ENCODE results near the gene PZP. TPM values are rescaled to one million over a fixed set of nuclear protein-coding genes. Genes with fewer than 3 reads are reported as not detected.

The PZP gene
- polyA plus RNA-seq, 1 experiment = not detected

DNA sequence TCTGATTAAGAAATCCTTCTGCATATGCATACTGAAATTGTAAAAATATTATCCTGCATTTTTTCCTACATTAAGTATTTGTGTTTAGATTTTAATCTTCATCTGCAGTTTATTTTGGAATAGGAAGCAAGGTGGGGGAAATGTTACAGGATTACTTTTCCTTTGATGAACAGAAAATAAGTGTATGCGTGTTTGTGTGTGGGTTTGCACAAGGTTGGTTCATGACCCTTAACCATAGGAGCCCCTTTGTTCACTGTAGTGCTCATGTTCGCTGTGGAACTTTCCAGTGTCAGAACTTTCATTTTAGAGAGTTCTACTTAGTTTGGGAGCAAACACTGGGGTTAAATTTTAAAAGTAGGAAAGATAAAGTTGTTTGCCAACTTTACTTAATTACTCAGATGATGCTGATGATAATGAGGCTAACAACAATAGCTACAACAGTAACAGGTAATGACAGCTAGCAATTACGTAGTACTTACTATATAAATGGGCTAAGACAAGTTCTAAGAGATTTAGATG is 86.0 kb downstream of the PZP start:
- TF ChIP-seq, protein P1, sequence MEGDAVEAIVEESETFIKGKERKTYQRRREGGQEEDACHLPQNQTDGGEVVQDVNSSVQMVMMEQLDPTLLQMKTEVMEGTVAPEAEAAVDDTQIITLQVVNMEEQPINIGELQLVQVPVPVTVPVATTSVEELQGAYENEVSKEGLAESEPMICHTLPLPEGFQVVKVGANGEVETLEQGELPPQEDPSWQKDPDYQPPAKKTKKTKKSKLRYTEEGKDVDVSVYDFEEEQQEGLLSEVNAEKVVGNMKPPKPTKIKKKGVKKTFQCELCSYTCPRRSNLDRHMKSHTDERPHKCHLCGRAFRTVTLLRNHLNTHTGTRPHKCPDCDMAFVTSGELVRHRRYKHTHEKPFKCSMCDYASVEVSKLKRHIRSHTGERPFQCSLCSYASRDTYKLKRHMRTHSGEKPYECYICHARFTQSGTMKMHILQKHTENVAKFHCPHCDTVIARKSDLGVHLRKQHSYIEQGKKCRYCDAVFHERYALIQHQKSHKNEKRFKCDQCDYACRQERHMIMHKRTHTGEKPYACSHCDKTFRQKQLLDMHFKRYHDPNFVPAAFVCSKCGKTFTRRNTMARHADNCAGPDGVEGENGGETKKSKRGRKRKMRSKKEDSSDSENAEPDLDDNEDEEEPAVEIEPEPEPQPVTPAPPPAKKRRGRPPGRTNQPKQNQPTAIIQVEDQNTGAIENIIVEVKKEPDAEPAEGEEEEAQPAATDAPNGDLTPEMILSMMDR (IDR thresholded peaks at IDR 0.05; ENCODE audit: low read depth, low read length) = no peak
- POLR2A ChIA-PET = no interaction called here
- CTCF ChIA-PET = no interaction called here
- DNase-seq (ENCODE audit: low read depth, low spot score) = no peak
- no peaks in the 10 kb centered on the region for H3K9me3 ChIP-seq (ENCODE audit: control insufficient read depth, insufficient read depth, low read length)
- H3K27me3 ChIP-seq (ENCODE audit: control insufficient read depth, insufficient read depth, low read length) = no peaks in the 10 kb centered on the region
- H3K27ac ChIP-seq (ENCODE audit: low read depth, low read length) = no peak overlapping the region
- no peak overlapping the region for H3K4me3 ChIP-seq (ENCODE audit: low read depth, low read length)

DNA sequence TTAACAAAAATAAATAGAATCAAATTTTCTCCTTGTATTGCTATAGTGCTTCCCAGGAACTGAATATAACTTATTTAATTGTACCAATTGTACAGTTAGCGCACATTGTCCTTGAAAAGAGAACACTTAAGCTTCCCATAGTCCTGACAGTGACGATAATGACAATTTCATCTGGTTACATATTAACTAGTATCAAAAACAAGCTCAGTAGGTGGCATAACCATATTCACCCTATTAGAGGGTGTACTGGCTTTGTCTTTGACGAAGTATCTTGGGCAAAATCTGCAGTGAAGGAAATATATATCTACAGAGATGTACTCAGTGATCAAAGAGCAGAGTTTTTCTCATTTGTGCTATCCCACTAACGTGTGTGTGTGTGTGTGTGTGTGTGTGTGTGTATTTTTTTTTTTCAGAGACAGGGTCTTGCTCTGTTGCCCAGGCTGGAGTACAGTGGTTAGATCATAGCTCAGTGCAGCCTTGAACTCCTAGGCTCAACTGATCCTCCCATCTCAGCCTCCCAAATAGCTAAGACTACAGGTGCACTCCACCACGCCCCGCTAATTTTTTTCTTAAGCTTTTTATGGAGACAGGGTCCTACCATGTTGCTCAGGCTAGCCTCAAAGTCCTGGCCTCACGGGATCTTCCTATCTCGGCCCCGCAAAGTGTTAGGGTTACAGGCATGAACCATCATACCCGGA is 87.6 kb downstream of the PZP start:
- POLR2A ChIA-PET = no interaction called here
- no peaks in the 10 kb centered on the region for H3K27me3 ChIP-seq (ENCODE audit: control insufficient read depth, insufficient read depth, low read length)
- CTCF ChIA-PET = no interaction called here
- no peak overlapping the region for H3K4me3 ChIP-seq (ENCODE audit: low read depth, low read length)
- no peak for DNase-seq (ENCODE audit: low read depth, low spot score)
- TF ChIP-seq, protein P1 (IDR thresholded peaks at IDR 0.05; ENCODE audit: low read depth, low read length) = no peak
- no peak overlapping the region for H3K27ac ChIP-seq (ENCODE audit: low read depth, low read length)
- H3K9me3 ChIP-seq (ENCODE audit: control insufficient read depth, insufficient read depth, low read length) = no peaks in the 10 kb centered on the region

DNA sequence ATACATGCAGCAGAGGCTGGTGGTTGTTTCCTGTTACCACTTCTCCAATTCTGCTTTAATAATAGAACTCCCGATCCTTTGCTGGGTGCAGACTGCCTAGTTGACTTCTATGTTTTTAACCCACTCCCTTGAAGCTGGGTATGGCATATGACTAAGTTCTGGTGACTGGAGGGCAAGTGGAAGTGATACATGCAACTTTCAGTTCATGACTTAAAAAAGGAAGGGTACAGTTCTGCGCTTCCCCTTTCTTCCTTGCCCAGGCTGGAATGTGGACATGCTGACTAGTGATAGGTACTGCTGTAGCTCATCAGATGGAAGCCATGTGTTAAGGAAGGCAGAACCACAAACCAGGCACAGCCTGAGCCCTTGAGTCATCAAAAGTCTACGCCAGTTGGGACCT is 90.0 kb downstream of the PZP start:
- TF ChIP-seq, protein P1 (IDR thresholded peaks at IDR 0.05; ENCODE audit: low read depth, low read length) = no peak
- no peaks in the 10 kb centered on the region for H3K27me3 ChIP-seq (ENCODE audit: control insufficient read depth, insufficient read depth, low read length)
- H3K4me3 ChIP-seq (ENCODE audit: low read depth, low read length) = no peak overlapping the region
- no peak for DNase-seq (ENCODE audit: low read depth, low spot score)
- H3K27ac ChIP-seq (ENCODE audit: low read depth, low read length) = no peak overlapping the region
- ChIA-PET POLR2A (no interaction called here), CTCF (no interaction called here)
- H3K9me3 ChIP-seq (ENCODE audit: control insufficient read depth, insufficient read depth, low read length) = no peaks in the 10 kb centered on the region

DNA sequence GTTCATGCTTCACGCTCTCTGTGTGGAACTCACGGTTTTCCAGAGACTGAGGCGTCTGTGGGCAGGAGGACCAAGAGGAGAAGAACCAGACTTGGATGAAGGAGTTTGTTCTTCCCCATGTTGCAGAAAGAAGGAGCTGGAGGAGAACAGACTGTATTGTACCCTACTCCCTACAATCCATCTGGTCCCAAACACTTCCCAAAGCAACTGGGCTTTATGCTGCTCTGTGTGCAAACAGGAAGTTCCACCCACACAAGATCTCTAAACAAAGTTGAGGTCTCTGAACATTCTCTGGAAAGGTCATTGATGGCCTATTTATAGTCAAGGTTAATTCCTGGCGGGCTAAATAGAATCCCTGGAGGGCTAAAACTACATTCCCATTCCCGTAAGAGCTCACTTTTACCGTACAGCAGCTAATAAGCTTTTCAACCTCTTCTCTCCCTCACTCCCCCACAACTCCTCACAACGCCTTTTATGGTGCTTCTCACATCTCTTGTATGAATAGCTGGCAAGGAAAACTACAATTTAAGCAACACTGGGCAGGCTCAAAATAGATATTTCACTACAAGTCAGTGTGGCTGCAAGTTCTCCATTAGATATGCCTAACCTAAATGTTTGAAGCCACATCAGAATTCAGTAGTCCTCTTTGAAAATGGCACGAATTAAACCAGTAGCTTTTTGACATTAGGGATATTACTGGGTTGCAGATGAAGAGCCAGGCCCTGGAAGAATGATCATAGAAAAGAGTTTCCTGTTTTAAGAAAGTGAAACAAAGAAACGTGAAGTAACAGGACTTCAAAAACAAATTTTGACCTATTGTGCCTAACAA is 92.2 kb downstream of the PZP start, which contains the start of gene A2M:
Gene A2M (minus strand): TSS at position 189 of the 829 bp plus-strand sequence. CDS start 70 bp downstream, at position 119.
- no peaks in the 10 kb centered on the region for H3K27me3 ChIP-seq (ENCODE audit: control insufficient read depth, insufficient read depth, low read length)
- H3K9me3 ChIP-seq (ENCODE audit: control insufficient read depth, insufficient read depth, low read length) = no peaks in the 10 kb centered on the region
- no peak for DNase-seq (ENCODE audit: low read depth, low spot score)
- TF ChIP-seq, protein P1 (IDR thresholded peaks at IDR 0.05; ENCODE audit: low read depth, low read length) = no peak
- no peak within 1 kb of the TSS for H3K4me3 ChIP-seq (ENCODE audit: low read depth, low read length)
- no peak within 1 kb of the TSS for H3K27ac ChIP-seq (ENCODE audit: low read depth, low read length)
- ChIA-PET CTCF (no interaction called here), POLR2A (no interaction called here)

DNA sequence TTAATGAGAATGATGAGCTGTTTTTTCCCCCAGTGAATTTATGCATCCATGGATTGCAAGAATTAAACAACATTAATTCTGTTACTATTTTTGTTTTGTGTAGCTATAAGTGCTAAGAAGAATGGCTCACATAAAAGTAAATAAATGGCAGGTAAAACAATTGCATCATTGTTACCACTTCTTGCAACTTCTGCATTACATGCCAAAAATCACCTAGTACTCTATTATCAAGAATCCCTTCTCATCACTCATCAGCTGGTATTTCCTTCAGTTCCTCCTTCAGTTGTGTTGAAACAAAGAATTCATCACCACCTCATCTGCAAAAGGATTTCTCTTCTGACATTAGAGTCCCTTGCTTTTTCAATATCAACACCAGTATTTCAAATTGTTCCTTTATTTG is 93.2 kb downstream of the PZP start:
- DNase-seq (ENCODE audit: low read depth, low spot score) = no peak
- CTCF ChIA-PET = no interaction called here
- no peaks in the 10 kb centered on the region for H3K9me3 ChIP-seq (ENCODE audit: control insufficient read depth, insufficient read depth, low read length)
- H3K27me3 ChIP-seq (ENCODE audit: control insufficient read depth, insufficient read depth, low read length) = no peaks in the 10 kb centered on the region
- TF ChIP-seq, protein P1 (IDR thresholded peaks at IDR 0.05; ENCODE audit: low read depth, low read length) = no peak
- no peak overlapping the region for H3K4me3 ChIP-seq (ENCODE audit: low read depth, low read length)
- POLR2A ChIA-PET = no interaction called here
- H3K27ac ChIP-seq (ENCODE audit: low read depth, low read length) = no peak overlapping the region

Measured in AG04450 (cell line).